Kasumi-1 (cell line): ENCODE data around the gene PLXNA4.
"Not testable (repeated sequence)": the region's sequence is repeated elsewhere in the genome, so short reads cannot be mapped to it uniquely, and the experiment has no call there.

Source experiments
- DNase-seq, 2 experiments: peaks; one replicate each; lab custom pipeline; 2025; lab: John Stamatoyannopoulos, UW

The PLXNA4 gene

GRCh38 chr7:132415259-132415658 is 161.0 kb downstream of the PLXNA4 start:
- no peak for DNase-seq

DNA sequence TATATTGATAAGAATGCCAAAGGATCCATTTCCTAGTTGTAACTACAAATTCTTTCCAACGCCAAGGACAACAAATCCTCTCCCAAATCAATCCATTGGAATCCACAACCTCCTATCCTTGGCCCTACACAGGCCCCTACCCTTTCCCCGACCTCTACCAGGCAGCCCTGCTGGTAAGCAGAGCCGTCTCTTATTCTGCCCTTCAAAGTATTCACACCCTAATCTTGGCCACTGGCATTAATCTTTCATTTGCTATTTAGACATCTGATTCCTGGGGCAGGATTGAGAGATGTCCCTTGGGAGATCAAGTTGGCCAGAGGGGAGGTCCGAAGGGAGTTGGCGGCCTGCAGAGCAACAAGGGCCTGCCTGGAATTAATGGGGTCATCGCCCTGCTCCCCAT is 161.4 kb downstream of the PLXNA4 start:
- DNase-seq = no peak

- DNase-seq = no peak
Measured at GRCh38 chr7:132412435-132412834, 163.8 kb downstream of the PLXNA4 start.

DNA sequence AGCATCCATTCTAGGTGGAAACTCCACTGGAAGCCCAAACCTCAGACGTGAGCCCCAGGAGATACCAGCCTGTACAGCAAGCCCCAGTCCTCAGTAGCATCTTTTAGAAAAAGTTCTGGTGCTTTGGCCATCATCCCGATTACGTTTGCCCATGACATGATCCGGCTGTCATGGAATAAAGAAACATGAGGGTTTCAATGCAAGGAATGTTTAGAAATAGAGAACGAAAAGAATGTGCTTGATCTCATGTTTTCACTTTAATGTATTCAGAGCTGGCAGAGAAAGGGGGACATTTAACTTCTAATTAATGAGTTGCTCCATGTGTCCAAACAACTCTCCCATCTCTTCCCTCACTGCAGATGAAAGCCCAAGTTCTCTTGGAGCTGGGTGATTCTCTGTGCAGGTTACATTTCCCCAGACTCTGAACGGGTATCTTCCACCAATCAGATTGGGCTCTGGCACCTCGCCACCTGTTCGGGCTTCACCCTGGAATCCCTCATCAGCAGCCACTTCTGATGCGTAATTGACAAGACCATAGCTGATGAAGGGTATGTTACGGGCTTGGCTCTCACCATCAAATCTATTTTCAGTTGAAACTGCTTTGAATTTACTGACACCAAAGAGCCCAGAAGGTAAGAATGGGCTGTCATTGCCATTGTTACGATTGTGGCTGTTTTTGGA is 165.3 kb downstream of the PLXNA4 start:
- DNase-seq = no peak

GRCh38 chr7:132410385-132410784 is 165.9 kb downstream of the PLXNA4 start:
- peak; percentile 61 to 68 for DNase-seq

DNA sequence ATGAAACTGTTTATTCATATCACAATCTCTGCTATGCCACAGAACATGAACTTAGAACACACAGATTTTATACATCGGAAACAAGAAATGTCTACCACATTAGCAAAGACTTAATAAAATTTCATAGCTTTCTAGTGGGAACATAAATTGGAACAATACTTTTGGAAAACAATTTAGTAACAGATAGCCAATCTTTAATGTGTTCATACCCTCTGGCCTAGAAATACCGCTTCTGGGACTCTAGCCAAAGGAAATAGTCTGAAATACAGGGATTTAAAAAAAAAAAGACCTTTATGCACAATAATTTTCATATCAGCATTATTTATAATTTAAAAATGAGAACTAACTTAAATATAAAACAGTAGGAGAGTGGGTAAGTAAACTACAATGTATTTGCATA is 168.5 kb downstream of the PLXNA4 start:
- DNase-seq = no peak

- DNase-seq = no peak
Measured at GRCh38 chr7:132406039-132406438, 170.2 kb downstream of the PLXNA4 start.

DNA sequence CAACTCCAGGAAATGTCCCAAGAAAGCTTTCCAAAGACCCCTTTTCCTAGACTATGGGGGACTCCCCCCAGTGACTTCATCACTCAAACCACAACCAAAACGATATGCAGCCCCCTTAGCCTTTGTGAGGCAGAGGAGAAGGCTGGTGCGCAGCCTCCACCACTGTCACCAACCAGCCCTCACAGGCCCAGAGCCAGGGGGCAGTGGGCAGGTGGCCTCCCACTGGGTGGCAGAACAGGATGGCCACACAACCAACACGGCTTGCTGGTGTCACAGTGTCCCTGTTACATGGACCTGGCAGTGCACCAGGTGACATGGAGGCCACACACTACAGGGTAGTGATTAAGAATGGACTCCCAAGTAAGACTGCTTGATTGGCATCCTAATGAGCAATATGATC is 172.0 kb downstream of the PLXNA4 start:
- no peak for DNase-seq

- no peak for DNase-seq
Measured at GRCh38 chr7:132403465-132404110, 172.7 kb downstream of the PLXNA4 start.

DNA sequence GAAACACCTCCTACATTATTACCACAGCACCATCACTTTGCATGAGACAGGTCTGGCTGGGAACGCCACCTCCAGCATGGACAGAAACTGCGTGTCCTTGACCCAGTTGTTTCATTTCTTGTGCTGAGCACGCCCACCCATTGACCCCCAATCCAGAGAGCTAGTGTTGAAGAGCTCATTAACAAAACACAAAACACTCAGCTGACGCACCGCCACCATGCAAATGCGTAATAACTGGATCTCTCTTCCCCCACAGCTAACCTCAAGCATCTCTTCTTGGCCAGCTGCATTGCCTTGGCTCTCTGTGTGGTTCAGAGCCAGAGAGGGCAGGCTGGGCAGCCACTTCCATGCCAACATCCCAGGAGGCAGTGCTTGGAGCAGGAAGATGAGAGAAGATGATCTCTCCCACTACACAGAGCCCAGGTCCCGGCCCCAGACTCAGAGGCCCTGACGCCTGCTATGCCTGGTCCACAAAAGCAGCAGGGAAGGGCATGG is 173.5 kb downstream of the PLXNA4 start:
- no peak for DNase-seq

DNA sequence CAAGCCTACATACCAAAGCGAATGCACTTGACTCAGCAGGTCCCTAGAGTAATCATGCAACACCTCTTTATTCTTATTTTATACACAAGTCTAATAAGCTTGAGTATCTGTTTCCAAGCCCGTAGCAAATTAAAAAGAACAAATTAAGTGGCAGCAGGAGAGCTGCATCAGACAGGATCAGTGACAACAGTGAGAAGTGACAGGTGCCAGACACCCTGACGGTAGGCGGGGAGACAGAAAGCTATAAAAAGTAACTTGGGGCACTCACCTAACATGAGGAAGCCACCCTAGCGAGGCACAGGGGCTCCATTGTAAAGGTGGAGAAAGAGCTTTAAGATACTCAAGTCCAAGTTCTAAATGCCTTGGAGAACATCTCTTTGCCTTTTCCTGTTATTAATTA is 174.2 kb downstream of the PLXNA4 start:
- DNase-seq = no peak

- no peak for DNase-seq
Measured at GRCh38 chr7:132400561-132401142, 175.6 kb downstream of the PLXNA4 start.

GRCh38 chr7:132399367-132399766 is 176.9 kb downstream of the PLXNA4 start:
- DNase-seq = no peak

GRCh38 chr7:132398253-132398925 is 177.9 kb downstream of the PLXNA4 start:
- DNase-seq = no peak

DNA sequence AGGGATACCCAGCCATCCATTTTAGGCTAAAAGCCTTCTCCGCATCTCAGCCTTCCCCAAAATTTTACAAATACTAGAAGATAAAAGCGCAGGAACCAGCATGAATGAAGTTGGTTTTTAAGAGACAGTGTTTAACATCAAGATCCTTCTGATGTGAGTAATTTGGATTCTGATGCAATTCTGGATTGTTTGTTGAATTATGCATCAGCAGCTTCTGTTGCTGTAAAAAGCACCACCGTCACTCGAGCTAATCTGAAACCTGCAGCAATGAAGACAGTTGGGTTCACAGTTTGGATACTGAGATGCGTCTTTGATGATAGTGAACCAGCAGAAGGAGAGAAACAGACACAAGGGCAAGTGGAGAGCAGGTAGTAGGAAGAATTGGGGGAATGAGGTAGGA is 179.2 kb downstream of the PLXNA4 start:
- DNase-seq = no peak

- no peak for DNase-seq
Measured at GRCh38 chr7:132395361-132395760, 180.9 kb downstream of the PLXNA4 start.

- DNase-seq = peak; percentile 27 to 29
Measured at GRCh38 chr7:132394283-132395198, 181.7 kb downstream of the PLXNA4 start.

- no peak for DNase-seq
Measured at GRCh38 chr7:132393789-132394261, 182.4 kb downstream of the PLXNA4 start.

DNA sequence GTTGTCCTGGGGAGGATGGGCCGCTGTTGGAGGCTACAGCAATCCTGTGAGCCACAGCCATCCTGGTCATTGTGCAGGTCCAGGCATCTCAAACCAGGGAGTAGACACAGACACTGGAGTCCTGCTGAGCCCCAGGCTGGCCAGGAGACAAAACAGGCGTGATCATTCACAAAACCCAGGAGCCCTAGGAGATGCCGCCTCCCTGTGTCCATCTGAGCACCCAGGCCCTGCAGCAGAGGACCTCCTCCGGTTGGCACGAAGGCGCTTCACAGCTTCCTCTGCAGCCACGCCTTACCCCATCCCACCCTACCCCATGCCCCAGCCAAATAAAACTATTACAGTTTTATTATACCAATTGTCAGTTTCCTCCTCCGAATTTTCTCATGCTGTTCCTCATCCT is 183.6 kb downstream of the PLXNA4 start:
- no peak for DNase-seq

- no peak for DNase-seq
Measured at GRCh38 chr7:132390705-132391104, 185.6 kb downstream of the PLXNA4 start.

GRCh38 chr7:132390049-132390448 is 186.2 kb downstream of the PLXNA4 start:
- not testable (repeated sequence) for DNase-seq

DNA sequence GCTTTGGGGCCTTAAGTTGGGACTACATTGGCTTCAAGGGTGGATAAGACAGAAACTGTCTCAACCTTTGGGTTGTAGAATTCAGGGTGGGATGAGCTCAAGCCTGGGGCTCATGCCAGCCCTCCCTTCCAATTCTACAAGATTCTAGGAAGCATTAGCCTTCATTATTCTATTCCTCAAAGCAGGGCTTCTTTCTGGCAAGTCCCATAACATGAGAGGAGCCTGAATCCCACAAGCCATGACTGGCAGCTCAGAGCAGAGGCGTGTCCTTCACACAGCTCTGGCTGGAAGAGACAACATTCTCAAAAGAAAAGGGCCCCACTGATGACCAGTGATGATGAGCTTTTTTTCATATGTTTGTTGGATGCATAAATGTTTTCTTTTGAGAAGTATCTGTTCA is 187.6 kb downstream of the PLXNA4 start:
- no peak for DNase-seq
